NT2/D1 (cell line): Measurements from ENCODE around the gene LPAR5.

Experiments used
- YY1 ChIP-seq: IDR thresholded peaks from 2 replicates; pipeline ENCODE4 v1.6.1; 2011; ENCODE audit not compliant: insufficient read length, insufficient read depth
- ZNF274 ChIP-seq: IDR thresholded peaks from 2 replicates; pipeline ENCODE4 v1.6.1; 2011; ENCODE audit warnings: mild to moderate bottlenecking, low read depth, low read length

DNA sequence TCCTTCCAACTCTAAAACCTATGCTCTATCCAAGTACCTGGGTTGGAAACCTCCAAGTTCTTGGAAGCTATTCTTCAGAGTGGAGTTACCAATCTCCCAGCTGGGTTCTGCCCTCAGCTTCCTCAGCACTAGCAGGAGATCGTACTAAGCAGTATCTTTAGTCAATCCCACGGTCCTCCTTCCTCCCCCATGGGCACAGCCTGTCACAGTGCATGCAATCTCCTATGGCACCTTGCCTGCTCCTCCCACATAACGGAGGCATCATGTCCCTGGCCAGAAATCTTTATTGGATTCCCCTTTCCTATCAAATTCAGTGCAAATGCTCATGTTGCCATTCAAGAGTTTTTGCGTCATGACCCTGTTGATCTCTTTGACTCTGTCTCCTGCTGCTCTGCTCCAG, 5.4 kb upstream of the LPAR5 start:
- no peak for TF ChIP-seq YY1
- no peak for TF ChIP-seq ZNF274
